Astrocyte of the spinal cord (primary cell): ENCODE measurements around the gene PDCL2.

Experiments used
- DNase-seq: peaks from one replicate; pipeline ENCODE4 v3.0.0; 2011; ENCODE audit warnings: low read depth, low spot score
- H3K4me3 ChIP-seq: 2 replicates; pipeline ENCODE4 v1.5.1; 2011; ENCODE audit warnings: low read depth, mild to moderate bottlenecking, low read length, moderate library complexity
- in situ Hi-C: cut with HindIII; loops from 2 replicates; pipeline ENCODE4 v1.10.0; 2017; ENCODE audit warnings: low sequenced_read_pairs
- TF ChIP-seq, protein P1 (sequence below): IDR thresholded peaks from 2 replicates; pipeline ENCODE4 v1.5.1; 2012; ENCODE audit warnings: low read depth, mild to moderate bottlenecking, low read length, inconsistent platforms

Gene PDCL2, protein sequence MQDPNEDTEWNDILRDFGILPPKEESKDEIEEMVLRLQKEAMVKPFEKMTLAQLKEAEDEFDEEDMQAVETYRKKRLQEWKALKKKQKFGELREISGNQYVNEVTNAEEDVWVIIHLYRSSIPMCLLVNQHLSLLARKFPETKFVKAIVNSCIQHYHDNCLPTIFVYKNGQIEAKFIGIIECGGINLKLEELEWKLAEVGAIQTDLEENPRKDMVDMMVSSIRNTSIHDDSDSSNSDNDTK

DNA sequence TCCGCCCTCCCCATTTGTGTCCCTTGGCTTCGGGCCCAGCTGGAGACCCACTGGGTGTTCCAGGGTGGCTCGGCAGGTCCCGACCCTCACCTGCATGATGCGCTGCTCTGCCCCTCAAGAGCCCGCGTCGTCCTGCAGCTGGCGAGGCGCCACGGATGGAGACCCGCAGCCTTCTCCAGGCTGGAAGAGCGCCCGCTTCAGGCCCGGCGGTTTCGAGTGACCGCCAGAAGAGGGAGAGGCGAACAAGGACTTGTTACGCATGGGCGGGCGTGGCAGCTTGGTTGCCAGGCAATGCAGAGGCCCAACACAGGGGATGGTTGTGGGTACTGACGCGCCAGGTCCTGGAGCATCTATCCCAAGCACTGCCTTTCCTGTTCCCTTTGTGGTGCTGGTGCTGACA is at the start of gene PDCL2:
Gene PDCL2 (minus strand): TSS at position 232 of the 400 bp plus-strand sequence. CDS start 136 bp downstream, at position 96.
- in situ Hi-C loops: no loop called here
- DNase-seq: no peak
- H3K4me3 ChIP-seq: no peak within 1 kb of the TSS
- TF ChIP-seq, protein P1, sequence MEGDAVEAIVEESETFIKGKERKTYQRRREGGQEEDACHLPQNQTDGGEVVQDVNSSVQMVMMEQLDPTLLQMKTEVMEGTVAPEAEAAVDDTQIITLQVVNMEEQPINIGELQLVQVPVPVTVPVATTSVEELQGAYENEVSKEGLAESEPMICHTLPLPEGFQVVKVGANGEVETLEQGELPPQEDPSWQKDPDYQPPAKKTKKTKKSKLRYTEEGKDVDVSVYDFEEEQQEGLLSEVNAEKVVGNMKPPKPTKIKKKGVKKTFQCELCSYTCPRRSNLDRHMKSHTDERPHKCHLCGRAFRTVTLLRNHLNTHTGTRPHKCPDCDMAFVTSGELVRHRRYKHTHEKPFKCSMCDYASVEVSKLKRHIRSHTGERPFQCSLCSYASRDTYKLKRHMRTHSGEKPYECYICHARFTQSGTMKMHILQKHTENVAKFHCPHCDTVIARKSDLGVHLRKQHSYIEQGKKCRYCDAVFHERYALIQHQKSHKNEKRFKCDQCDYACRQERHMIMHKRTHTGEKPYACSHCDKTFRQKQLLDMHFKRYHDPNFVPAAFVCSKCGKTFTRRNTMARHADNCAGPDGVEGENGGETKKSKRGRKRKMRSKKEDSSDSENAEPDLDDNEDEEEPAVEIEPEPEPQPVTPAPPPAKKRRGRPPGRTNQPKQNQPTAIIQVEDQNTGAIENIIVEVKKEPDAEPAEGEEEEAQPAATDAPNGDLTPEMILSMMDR: no peak

DNA sequence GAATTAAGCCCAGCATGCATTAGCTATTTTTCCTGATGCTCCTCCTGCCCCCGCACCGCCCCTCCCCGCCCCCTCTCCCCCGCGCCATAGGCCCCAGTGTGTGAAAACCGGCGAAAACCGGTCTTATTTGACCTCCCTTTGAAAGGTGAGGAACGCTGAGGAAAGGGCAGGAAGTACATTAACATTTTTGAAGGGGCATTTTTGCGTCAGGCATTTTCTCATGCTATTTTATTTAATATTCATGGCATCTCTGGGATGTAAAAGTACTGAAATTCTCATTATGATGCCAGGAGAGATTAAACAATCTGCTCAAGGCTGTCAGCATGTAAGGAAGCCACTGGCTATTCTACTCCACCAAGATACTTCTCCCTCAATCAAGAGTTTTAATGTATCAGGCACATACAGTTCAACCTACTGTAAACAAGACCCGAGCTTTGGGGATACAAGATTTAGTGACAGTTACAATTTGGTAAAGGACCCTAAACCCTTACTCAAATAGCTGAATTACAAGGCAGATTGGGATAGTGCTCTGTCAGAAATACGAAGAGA is 45.3 kb upstream of the PDCL2 start:
- no peak for DNase-seq
- in situ Hi-C loops: no loop called here
- H3K4me3 ChIP-seq: no peak overlapping the region
- TF ChIP-seq, protein P1: no peak

DNA sequence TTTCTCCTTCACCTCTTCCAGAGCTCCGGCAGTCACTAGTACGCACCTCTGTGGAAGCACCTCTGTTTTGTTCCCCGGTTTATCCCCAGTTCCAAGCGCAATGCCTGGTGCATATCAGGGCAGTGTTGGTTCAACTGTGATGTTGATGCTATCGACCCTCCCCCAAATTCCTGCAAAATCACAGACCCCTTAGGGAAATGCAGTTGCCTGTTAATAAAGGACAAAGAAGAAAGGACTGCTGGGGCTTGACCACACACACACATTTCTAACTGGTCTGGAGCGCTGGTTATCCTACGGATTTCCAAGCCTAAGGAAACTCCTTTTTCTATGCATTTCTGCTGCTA is 44.6 kb upstream of the PDCL2 start:
- peak overlapping the region; percentile 38 for H3K4me3 ChIP-seq
- TF ChIP-seq, protein P1: no peak
- no peak for DNase-seq
- in situ Hi-C loops: no loop called here

DNA sequence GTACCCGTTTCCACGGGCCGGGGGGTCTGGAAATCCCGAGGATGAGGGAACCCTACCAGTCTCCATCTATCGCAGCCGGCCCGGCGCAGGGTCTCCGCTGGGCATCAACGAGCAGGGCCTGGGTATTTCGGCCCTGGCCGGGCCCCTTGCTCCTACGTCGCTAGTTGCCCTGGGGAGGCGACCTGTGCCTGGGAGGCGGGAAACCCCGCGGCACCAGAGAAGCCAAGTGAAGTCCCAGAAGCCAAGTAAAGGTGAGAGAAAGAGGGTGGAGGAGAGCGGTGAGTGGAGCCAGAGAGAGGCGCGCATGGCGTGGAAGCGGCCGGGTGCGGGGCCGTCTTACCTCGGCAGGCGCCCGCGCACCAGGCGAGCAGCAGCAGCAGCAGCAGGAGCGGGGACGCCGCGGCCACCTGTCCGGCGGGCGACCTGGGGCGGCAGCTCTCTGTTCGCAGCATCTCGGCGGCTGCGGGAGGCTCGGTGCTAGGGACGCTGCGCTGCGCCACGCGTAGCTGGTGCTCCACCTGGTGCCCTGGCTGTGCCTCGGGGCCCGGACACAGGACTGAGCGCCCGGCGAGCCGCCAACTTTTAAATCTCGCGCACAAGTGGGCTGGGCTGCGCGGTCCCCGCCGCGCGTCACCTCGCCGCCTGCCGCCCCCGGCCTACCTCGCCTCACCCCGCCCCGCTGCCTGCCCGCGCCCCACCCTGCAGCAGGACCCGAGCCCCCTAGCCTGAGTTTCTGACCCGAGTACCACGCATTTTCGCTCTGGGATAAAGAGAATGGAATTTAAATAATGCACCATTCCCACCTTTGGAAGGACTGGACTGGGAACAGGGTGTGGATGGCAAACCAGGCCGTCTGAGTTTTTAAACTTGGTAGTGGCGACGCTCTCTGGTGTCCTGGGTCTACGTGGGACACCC is 44.0 kb upstream of the PDCL2 start, which contains the start of gene NMU:
Gene NMU (minus strand): TSS at position 558 of the 915 bp plus-strand sequence. CDS start 106 bp downstream, at position 452.
- peak; percentile 5 for DNase-seq
- in situ Hi-C loops: no loop called here
- H3K4me3 ChIP-seq: peak within 1 kb of the TSS; percentile 38
- TF ChIP-seq, protein P1: no peak

DNA sequence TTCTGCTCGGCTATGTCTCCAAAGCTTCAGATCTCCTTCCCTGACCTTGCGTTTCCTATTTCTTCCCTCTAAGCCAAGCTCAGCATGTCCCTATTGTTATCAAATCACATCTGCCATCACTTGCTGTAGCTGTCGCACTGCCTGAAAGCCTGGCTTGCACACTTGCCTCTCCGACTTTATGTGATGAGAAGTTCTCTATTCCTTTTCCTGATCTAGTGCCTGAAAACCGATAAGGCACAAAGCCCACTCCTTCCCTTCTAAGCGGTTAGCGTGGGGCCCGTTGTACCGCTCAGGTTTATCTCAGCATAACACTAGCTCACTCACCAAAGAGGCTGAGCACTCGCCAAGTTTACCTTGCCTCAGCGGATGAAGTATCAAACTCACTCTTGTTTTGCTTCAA is 43.2 kb upstream of the PDCL2 start:
- H3K4me3 ChIP-seq: peak overlapping the region; percentile 38
- in situ Hi-C loops: no loop called here
- TF ChIP-seq, protein P1: no peak

DNA sequence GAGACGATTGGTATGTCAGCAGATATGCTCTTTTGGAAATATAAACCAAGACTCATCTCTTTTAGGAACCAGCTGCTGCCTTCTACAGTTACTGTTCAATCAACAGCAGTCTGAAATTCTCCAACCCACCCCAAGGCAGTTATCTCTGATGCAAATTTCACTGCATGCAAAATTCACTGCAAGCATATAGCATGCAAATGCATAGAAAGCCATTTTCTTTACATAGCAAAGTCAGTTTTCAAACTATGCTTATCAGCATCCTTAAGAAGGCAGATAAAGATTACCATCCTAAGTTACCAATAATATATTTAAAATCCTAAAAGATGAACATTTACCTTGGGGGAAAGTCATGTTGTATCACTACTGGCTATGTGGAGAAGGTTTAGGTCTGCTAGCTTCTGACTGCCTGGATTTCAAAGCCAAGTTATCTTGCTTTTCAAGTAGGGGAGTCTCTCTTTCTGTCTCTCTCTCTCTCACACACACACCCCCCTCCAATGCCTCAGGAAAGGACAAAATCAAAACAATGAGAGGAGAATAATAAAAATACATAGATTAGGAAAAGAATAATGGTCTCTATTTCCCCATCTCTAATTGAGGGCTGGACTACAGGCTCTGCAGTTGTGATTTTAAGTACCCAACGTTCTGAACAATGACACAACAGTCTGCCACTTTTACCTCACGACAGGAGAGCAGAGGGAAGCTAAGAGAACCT is 42.5 kb upstream of the PDCL2 start:
- in situ Hi-C loops: no loop called here
- no peak for DNase-seq
- no peak overlapping the region for H3K4me3 ChIP-seq
- TF ChIP-seq, protein P1: no peak

More for the DNA sequence above, 43.2 kb upstream of the PDCL2 start:
- peak; percentile 13 for DNase-seq
